Neuron (in vitro differentiated cells): ENCODE measurements around the gene SERBP1.

Experiments used
- H2AFZ ChIP-seq: one replicate; pipeline ENCODE4 v1.6.1; 2013; ENCODE audit warnings: low read depth, mild to moderate bottlenecking, inconsistent platforms, low read length, moderate library complexity
- H3K27me3 ChIP-seq: one replicate; pipeline ENCODE4 v1.6.1; 2013; ENCODE audit warnings: low read length; ENCODE audit not compliant: insufficient read depth
- H3K36me3 ChIP-seq: one replicate; pipeline ENCODE4 v1.6.1; 2013; ENCODE audit warnings: low read length; ENCODE audit not compliant: insufficient read depth
- H3K4me1 ChIP-seq: one replicate; pipeline ENCODE4 v1.6.1; 2013; ENCODE audit warnings: low read length; ENCODE audit not compliant: insufficient read depth
- H3K4me3 ChIP-seq: 2 replicates; pipeline ENCODE4 v1.5.1; 2013; ENCODE audit warnings: mild to moderate bottlenecking, low read length, moderate library complexity
- H3K9me3 ChIP-seq: one replicate; pipeline ENCODE4 v1.6.1; 2013; ENCODE audit warnings: low read length

The SERBP1 gene

GRCh38 chr1:67430358-67431155 lies at the start of gene SERBP1:
Gene SERBP1 (minus strand): TSS chr1:67430402. CDS start chr1:67430300, 102 bp downstream.
- H3K9me3 ChIP-seq, result no peaks in the 10 kb centered on the region

GRCh38 chr1:67479146-67479891 lies 49.1 kb upstream of the SERBP1 start:
- no peak overlapping the region for H2AFZ ChIP-seq
- H3K4me3 ChIP-seq, result no peak overlapping the region
- no peaks in the 10 kb centered on the region for H3K4me1 ChIP-seq
- H3K36me3 ChIP-seq, result no peaks in the 10 kb centered on the region
- no peaks in the 10 kb centered on the region for H3K9me3 ChIP-seq
- H3K27me3 ChIP-seq, result no peaks in the 10 kb centered on the region

More at GRCh38 chr1:67430358-67431155, at the start of gene SERBP1:
- peak within 1 kb of the TSS; percentile 95 for H3K4me3 ChIP-seq
- no peaks in the 10 kb centered on the region for H3K27me3 ChIP-seq
- peaks cover 7% of the 10 kb centered on the region for H3K4me1 ChIP-seq
- H3K36me3 ChIP-seq, result peaks cover 14% of the 10 kb centered on the region
- peak within 1 kb of the TSS; percentile 78 for H2AFZ ChIP-seq

GRCh38 chr1:67476906-67477305 lies 46.7 kb upstream of the SERBP1 start:
- Histone ChIP-seq H3K36me3 (no peaks in the 10 kb centered on the region), H3K27me3 (no peaks in the 10 kb centered on the region), H3K9me3 (no peaks in the 10 kb centered on the region), H3K4me1 (no peaks in the 10 kb centered on the region), H2AFZ (no peak overlapping the region), H3K4me3 (no peak overlapping the region)

- Histone ChIP-seq H3K4me1 (no peaks in the 10 kb centered on the region), H3K36me3 (no peaks in the 10 kb centered on the region), H2AFZ (no peak overlapping the region), H3K9me3 (no peaks in the 10 kb centered on the region), H3K27me3 (no peaks in the 10 kb centered on the region), H3K4me3 (no peak overlapping the region)
These were observed 45.8 kb upstream of the SERBP1 start for GRCh38 chr1:67476006-67476482.

GRCh38 chr1:67472056-67472455 lies 41.9 kb upstream of the SERBP1 start:
- no peak overlapping the region for H2AFZ ChIP-seq
- no peaks in the 10 kb centered on the region for H3K4me1 ChIP-seq
- no peaks in the 10 kb centered on the region for H3K36me3 ChIP-seq
- peaks cover 6% of the 10 kb centered on the region for H3K27me3 ChIP-seq
- H3K9me3 ChIP-seq, result no peaks in the 10 kb centered on the region
- H3K4me3 ChIP-seq, result no peak overlapping the region

- no peaks in the 10 kb centered on the region for H3K36me3 ChIP-seq
- no peaks in the 10 kb centered on the region for H3K9me3 ChIP-seq
- H3K4me1 ChIP-seq, result no peaks in the 10 kb centered on the region
- peaks cover 14% of the 10 kb centered on the region for H3K27me3 ChIP-seq
- H3K4me3 ChIP-seq, result no peak overlapping the region
- no peak overlapping the region for H2AFZ ChIP-seq
These were observed 39.2 kb upstream of the SERBP1 start for GRCh38 chr1:67469431-67469830.

- Histone ChIP-seq H3K9me3 (no peaks in the 10 kb centered on the region), H3K4me3 (no peak overlapping the region), H3K36me3 (no peaks in the 10 kb centered on the region), H2AFZ (no peak overlapping the region), H3K27me3 (peaks cover 14% of the 10 kb centered on the region), H3K4me1 (peaks cover 9% of the 10 kb centered on the region)
These were observed 38.0 kb upstream of the SERBP1 start for GRCh38 chr1:67468066-67468718.

GRCh38 chr1:67465375-67465774 lies 35.2 kb upstream of the SERBP1 start:
- Histone ChIP-seq H3K36me3 (no peaks in the 10 kb centered on the region), H3K27me3 (peaks cover 15% of the 10 kb centered on the region), H2AFZ (no peak overlapping the region), H3K4me3 (no peak overlapping the region), H3K4me1 (peaks cover 9% of the 10 kb centered on the region), H3K9me3 (no peaks in the 10 kb centered on the region)

GRCh38 chr1:67464746-67465145 lies 34.5 kb upstream of the SERBP1 start:
- H3K4me3 ChIP-seq, result no peak overlapping the region
- H3K36me3 ChIP-seq, result no peaks in the 10 kb centered on the region
- no peaks in the 10 kb centered on the region for H3K9me3 ChIP-seq
- H3K27me3 ChIP-seq, result peaks cover 15% of the 10 kb centered on the region
- H2AFZ ChIP-seq, result no peak overlapping the region
- H3K4me1 ChIP-seq, result peaks cover 9% of the 10 kb centered on the region

GRCh38 chr1:67464058-67464457 lies 33.9 kb upstream of the SERBP1 start:
- no peak overlapping the region for H2AFZ ChIP-seq
- no peak overlapping the region for H3K4me3 ChIP-seq
- H3K9me3 ChIP-seq, result no peaks in the 10 kb centered on the region
- H3K36me3 ChIP-seq, result no peaks in the 10 kb centered on the region
- H3K27me3 ChIP-seq, result peaks cover 15% of the 10 kb centered on the region
- H3K4me1 ChIP-seq, result peaks cover 9% of the 10 kb centered on the region

- Histone ChIP-seq H3K27me3 (peaks cover 12% of the 10 kb centered on the region), H3K4me1 (peaks cover 9% of the 10 kb centered on the region), H2AFZ (no peak overlapping the region), H3K9me3 (no peaks in the 10 kb centered on the region), H3K4me3 (no peak overlapping the region), H3K36me3 (no peaks in the 10 kb centered on the region)
These were observed 33.2 kb upstream of the SERBP1 start for GRCh38 chr1:67463298-67463955.

- Histone ChIP-seq H3K9me3 (no peaks in the 10 kb centered on the region), H3K36me3 (no peaks in the 10 kb centered on the region), H3K4me3 (no peak overlapping the region), H3K27me3 (peaks cover 7% of the 10 kb centered on the region), H2AFZ (no peak overlapping the region), H3K4me1 (peaks cover 9% of the 10 kb centered on the region)
These were observed 30.7 kb upstream of the SERBP1 start for GRCh38 chr1:67460676-67461500.
